ENCODE measurements around the gene CPTP.

- TF ChIP-seq CTCF (IDR thresholded peaks at IDR 0.05; ENCODE audit: low read depth, low read length) (peak; percentile 44), MAX (IDR thresholded peaks at IDR 0.05; ENCODE audit: low read depth, low read length) (no peak), POLR2A (IDR thresholded peaks at IDR 0.05; ENCODE audit: extremely low read depth, insufficient read length) (no peak), MYC (IDR thresholded peaks at IDR 0.05; ENCODE audit: low read depth, low read length) (no peak)
These were observed 32.8 kb upstream of the CPTP start for GRCh38 chr1:1291548-1292441.
